Spleen (tissue), 11 donors: ENCODE data around the gene TLR5. TPM values are rescaled to one million over a fixed set of nuclear protein-coding genes. Genes with fewer than 3 reads are reported as not detected.

ENCODE experiments used
- DNase-seq: peaks from one replicate; pipeline ENCODE4 v3.0.0-alpha.2; 2020
- H3K27ac ChIP-seq, 8 donors: fragments of 200-600 bp; sonication (generic) in 7 of 8; 1 replicate in 4 of 8; 2 replicates in 4 of 8; pipeline versions ENCODE4 v1.5.0 to v1.8.0; 2016 to 2021; ENCODE audit warnings: inconsistent platforms in 4 of 8, mild to moderate bottlenecking in 4 of 8, moderate library complexity in 1 of 8
- H3K27me3 ChIP-seq, 7 donors: fragments of 200-600 bp; sonication (generic) in 6 of 7; replicated peaks in 1 of 7; 1 replicate in 4 of 7; 2 replicates in 3 of 7; pipeline versions ENCODE4 v1.5.0 to v1.8.0; 2016 to 2021; ENCODE audit warnings: inconsistent platforms in 3 of 7, mild to moderate bottlenecking in 1 of 7
- H3K36me3 ChIP-seq, 6 donors: fragments of 200-600 bp; sonication (generic) in 5 of 6; 1 replicate in 4 of 6; 2 replicates in 2 of 6; pipeline versions ENCODE4 v1.5.0 to v1.8.0; 2016 to 2021; ENCODE audit warnings: inconsistent platforms in 2 of 6
- H3K4me1 ChIP-seq, 6 donors: fragments of 200-600 bp; sonication (generic) in 5 of 6; 1 replicate in 3 of 6; 2 replicates in 3 of 6; pipeline versions ENCODE4 v1.5.0 to v1.8.0; 2016 to 2021; ENCODE audit warnings: inconsistent platforms in 3 of 6
- H3K4me3 ChIP-seq, 8 donors: fragments of 200-600 bp; sonication (generic) in 7 of 8; 1 replicate in 4 of 8; 2 replicates in 4 of 8; pipeline versions ENCODE4 v1.5.0 to v1.8.0; 2016 to 2021; ENCODE audit warnings: inconsistent platforms in 4 of 8, mild to moderate bottlenecking in 4 of 8, moderate library complexity in 2 of 8
- H3K9me3 ChIP-seq, 8 donors: fragments of 200-600 bp; sonication (generic) in 7 of 8; 1 replicate in 4 of 8; 2 replicates in 4 of 8; pipeline versions ENCODE4 v1.5.0 to v1.8.0; 2016 to 2021; ENCODE audit warnings: inconsistent platforms in 4 of 8
- CTCF ChIP-seq, 11 experiments: fragments of 200-600 bp in 7 of 11; fragments of 450-650 bp in 4 of 11; sonication (generic) in 4 of 11; IDR thresholded peaks in 8 of 11; conservative IDR thresholded peaks in 3 of 11; 1 replicate in 7 of 11; 2 replicates in 4 of 11; pipeline versions ENCODE4 v1.4.0 to v1.8.0; 2016 to 2021; ENCODE audit warnings: antibody characterized with exemption in 11 of 11, inconsistent platforms in 4 of 11, mild to moderate bottlenecking in 1 of 11
- POLR2A ChIP-seq, 3 donors: fragments of 450-650 bp; IDR thresholded peaks; one replicate each; pipeline ENCODE4 v1.5.1; 2017; ENCODE audit warnings: antibody characterized with exemption in 3 of 3, mild to moderate bottlenecking in 1 of 3
- POLR2AphosphoS5 ChIP-seq, 3 donors: sonication (generic); formaldehyde crosslinking; IDR thresholded peaks; one replicate each; pipeline ENCODE4 v1.5.1; 2017; ENCODE audit warnings: antibody characterized with exemption in 3 of 3
- WGBS, 5 donors: extraction: QIAGEN DNeasy Blood & Tissue Kit in 3 of 5; methylation state at CpG; one replicate each; pipeline versions ENCODE4 v1.1.5 to v1.1.7; 2013 to 2018; 5-methylcytosine and 5-hydroxymethylcytosine counted together
- intact Hi-C: fragments of 100-400 bp; cut with DNase I; formaldehyde crosslinking; loops from one replicate; pipeline ENCODE4 v1.15.0; 2023; ENCODE audit warnings: low total_unique reads
- polyA plus RNA-seq, 3 donors: library from polyadenylated mRNA; stranded (reverse); fragments of 200-250 nt; gene quantifications; one replicate each; pipeline ENCODE4 v1.2.1, GENCODE V29; 2013
- total RNA-seq, 7 donors: library from RNA; depleted of rRNA in 3 of 7; stranded (reverse); fragments of >200 nt in 3 of 7; fragmentation: NEBNext Ultra II Directional in 4 of 7; extraction: Animal tissue kit (Norgen Biotek cat#: 25700) in 4 of 7; gene quantifications; one replicate each; pipeline versions ENCODE4 v1.1.0 to v1.2.1, GENCODE V29; 2016 to 2021
- donor health status: healthy with polysubstance abuse.
- donor health status: DM: no; HTN: no; CAD: no; lungs with moderate emphysema.
- donor health status: DM: no; HTN: no; CAD: no.
- donor health status: Bipolar disorder and iron deficiency.
- donor health status: healthy.
- donor health status: DM: no; HTN: no; CAD: no.
- donor health status: DM: yes; HTN: yes; CAD: no.

TLR5 gene
- total and polyA plus RNA-seq, 10 donors: 1.0 to 28.2 (median 13.7) TPM

GRCh38 chr1:223179786-223180185 is 36.7 kb upstream of the TLR5 start:
- no peak for TF ChIP-seq POLR2AphosphoS5 (IDR thresholded peaks at IDR 0.05)
- H3K4me1 ChIP-seq: peaks cover 0 to 45% (median 1%) of the 10 kb centered on the region in 6 donors
- no peak overlapping the region for H3K4me3 ChIP-seq
- 31 to 92% (median 85%) methylated on average over 1 of the region's 1 CpG for WGBS, 5 donors
- H3K27me3 ChIP-seq: no peaks in the 10 kb centered on the region
- DNase-seq: no peak
- peak overlapping the region in 3 of 8 donors; percentile 26 to 72 (median 52) for H3K27ac ChIP-seq
- intact Hi-C loops: no loop called here
- H3K36me3 ChIP-seq: no peaks in the 10 kb centered on the region
- no peaks in the 10 kb centered on the region for H3K9me3 ChIP-seq

- TF ChIP-seq CTCF (IDR thresholded peaks at IDR 0.05 in 8 of 11, conservative IDR thresholded peaks at IDR 0.05 in 3 of 11) (no peak), POLR2AphosphoS5 (IDR thresholded peaks at IDR 0.05) (no peak), POLR2A (IDR thresholded peaks at IDR 0.05) (no peak)
- Histone ChIP-seq H3K36me3 (no peaks in the 10 kb centered on the region), H3K27ac (peak overlapping the region in 2 of 8 donors; percentile 71 to 72), H3K9me3 (no peaks in the 10 kb centered on the region), H3K27me3 (no peaks in the 10 kb centered on the region), H3K4me3 (no peak overlapping the region), H3K4me1 (peaks cover 0 to 45% (median 1%) of the 10 kb centered on the region in 6 donors)
- 77 to 95% (median 89%) methylated on average over 3 of the region's 3 CpGs for WGBS, 5 donors
- intact Hi-C loops: no loop called here
- DNase-seq: no peak
Measured at GRCh38 chr1:223179280-223179679, 36.2 kb upstream of the TLR5 start.

GRCh38 chr1:223177681-223178080 is 34.6 kb upstream of the TLR5 start:
- Histone ChIP-seq H3K4me1 (peaks cover 0 to 45% (median 1%) of the 10 kb centered on the region in 6 donors), H3K9me3 (no peaks in the 10 kb centered on the region), H3K27me3 (no peaks in the 10 kb centered on the region), H3K4me3 (no peak overlapping the region), H3K27ac (peak overlapping the region in 5 of 8 donors; percentile 13 to 79 (median 71)), H3K36me3 (no peaks in the 10 kb centered on the region)
- intact Hi-C loops: no loop called here
- no peak for DNase-seq
- 19 to 33% (median 27%) methylated on average over 5 of the region's 5 CpGs for WGBS, 5 donors
- TF ChIP-seq POLR2AphosphoS5 (IDR thresholded peaks at IDR 0.05): peak in 1 of 3 donors; percentile 57
- TF ChIP-seq POLR2A (IDR thresholded peaks at IDR 0.05): no peak

- Histone ChIP-seq H3K9me3 (peaks cover 0 to 3% (median 0%) of the 10 kb centered on the region in 8 donors), H3K27ac (peak overlapping the region in 5 of 8 donors; percentile 14 to 79 (median 71)), H3K4me3 (no peak overlapping the region), H3K4me1 (peaks cover 0 to 45% (median 1%) of the 10 kb centered on the region in 6 donors), H3K36me3 (no peaks in the 10 kb centered on the region), H3K27me3 (no peaks in the 10 kb centered on the region)
- DNase-seq: no peak
- TF ChIP-seq POLR2AphosphoS5 (IDR thresholded peaks at IDR 0.05): no peak
- no peak for TF ChIP-seq CTCF (IDR thresholded peaks at IDR 0.05 in 8 of 11, conservative IDR thresholded peaks at IDR 0.05 in 3 of 11)
- no peak for TF ChIP-seq POLR2A (IDR thresholded peaks at IDR 0.05)
- intact Hi-C loops: no loop called here
- WGBS, 5 donors: 91 to 99% (median 92%) methylated on average over 3 of the region's 3 CpGs
Measured at GRCh38 chr1:223176437-223176836, 33.4 kb upstream of the TLR5 start.

- WGBS, 5 donors: 37 to 53% (median 41%) methylated on average over 3 of the region's 3 CpGs
- intact Hi-C loops: no loop called here
- peak overlapping the region in 5 of 8 donors; percentile 14 to 79 (median 71) for H3K27ac ChIP-seq
- H3K4me3 ChIP-seq: no peak overlapping the region
- H3K9me3 ChIP-seq: peaks cover 0 to 3% (median 0%) of the 10 kb centered on the region in 8 donors
- H3K27me3 ChIP-seq: no peaks in the 10 kb centered on the region
- no peaks in the 10 kb centered on the region for H3K36me3 ChIP-seq
- peaks cover 0 to 38% (median 1%) of the 10 kb centered on the region in 6 donors for H3K4me1 ChIP-seq
- TF ChIP-seq POLR2AphosphoS5 (IDR thresholded peaks at IDR 0.05) (peak in 1 of 3 donors; percentile 55), CTCF (IDR thresholded peaks at IDR 0.05 in 8 of 11, conservative IDR thresholded peaks at IDR 0.05 in 3 of 11) (no peak)
- no peak for DNase-seq
Measured at GRCh38 chr1:223175633-223176032, 32.6 kb upstream of the TLR5 start.
